IMR-90 (cell line): Measurements from ENCODE around the gene DACT2. TPM values are rescaled to one million over a fixed set of nuclear protein-coding genes. Genes with fewer than 3 reads are reported as not detected.

Source experiments
- ATAC-seq: fragments of 200-7000 bp; cut with Tn5 transposase; 2 replicates; pipeline ENCODE4 v1.9.1; 2020; ENCODE audit warnings: low read depth, mild to moderate bottlenecking, moderate library complexity
- BruUV-seq: library from RNA; stranded (reverse); fragments of 400-500 nt; replicated peaks from 2 replicates; lab custom pipeline; 2021; lab: Mats Ljungman, UMichigan
- CTCF ChIA-PET: fragments of 300-600 bp; formaldehyde crosslinking; extraction: SDS; loops from one replicate; lab custom pipeline; 2021; ENCODE audit warnings: antibody characterized with exemption; lab: Yijun Ruan, JAX
- POLR2A ChIA-PET: fragments of 300-600 bp; sonication (Branson Sonifier 250); formaldehyde crosslinking; loops from one replicate; lab custom pipeline; 2022; ENCODE audit warnings: antibody characterized with exemption; ENCODE audit not compliant: unreplicated experiment; lab: Charles Lee
- DNase-seq: peaks from one replicate; pipeline ENCODE4 v3.0.0; 2013
- H2AFZ ChIP-seq: replicated peaks from 2 replicates; pipeline ENCODE3; 2013; ENCODE audit warnings: low read length, mild to moderate bottlenecking; ENCODE audit not compliant: poor library complexity
- H2AK5ac ChIP-seq: 2 replicates; pipeline ENCODE4 v1.6.1; 2013; ENCODE audit warnings: low read depth, low read length, inconsistent platforms
- H2AK9ac ChIP-seq: replicated peaks from 2 replicates; pipeline ENCODE3; 2013; ENCODE audit warnings: mild to moderate bottlenecking, low read depth, low read length, moderate library complexity; ENCODE audit not compliant: poor library complexity
- H2BK120ac ChIP-seq: 2 replicates; pipeline ENCODE4 v1.6.1; 2013; ENCODE audit warnings: low read depth, low read length, inconsistent platforms
- H2BK15ac ChIP-seq: 3 replicates; pipeline ENCODE4 v1.6.1; 2013; ENCODE audit warnings: low read depth, low read length, inconsistent platforms
- H2BK20ac ChIP-seq: 2 replicates; pipeline ENCODE4 v1.6.1; 2013; ENCODE audit warnings: low read depth, mild to moderate bottlenecking, inconsistent platforms, low read length, moderate library complexity
- H2BK5ac ChIP-seq: 2 replicates; pipeline ENCODE4 v1.6.1; 2013; ENCODE audit warnings: mild to moderate bottlenecking, low read depth, low read length, inconsistent platforms; ENCODE audit not compliant: poor library complexity, severe bottlenecking
- H3K14ac ChIP-seq: replicated peaks from 2 replicates; pipeline ENCODE4 v1.6.1; 2013; ENCODE audit warnings: low read depth, low read length, inconsistent platforms
- H3K18ac ChIP-seq: 2 replicates; pipeline ENCODE4 v1.6.1; 2013; ENCODE audit warnings: low read depth, low read length, control low read depth
- H3K23ac ChIP-seq: 2 replicates; pipeline ENCODE4 v1.6.1; 2013; ENCODE audit warnings: low read depth, low read length, inconsistent platforms
- H3K27ac ChIP-seq: 2 replicates; pipeline ENCODE4 v1.5.1; 2013; ENCODE audit warnings: mild to moderate bottlenecking, control low read depth, low read length; ENCODE audit not compliant: insufficient read depth
- H3K27me3 ChIP-seq: 2 replicates; pipeline ENCODE4 v1.6.1; 2013; ENCODE audit warnings: low read length; ENCODE audit not compliant: control insufficient read depth, insufficient read depth
- H3K36me3 ChIP-seq: 2 replicates; pipeline ENCODE4 v1.6.1; 2013; ENCODE audit warnings: low read length, mixed read lengths; ENCODE audit not compliant: control insufficient read depth, insufficient read depth
- H3K4ac ChIP-seq: 2 replicates; pipeline ENCODE4 v1.6.1; 2013; ENCODE audit warnings: low read depth, low read length, inconsistent platforms
- H3K4me1 ChIP-seq: 2 replicates; pipeline ENCODE4 v1.6.1; 2013; ENCODE audit warnings: low read length, mixed read lengths; ENCODE audit not compliant: control insufficient read depth, insufficient read depth
- H3K4me2 ChIP-seq: 2 replicates; pipeline ENCODE4 v1.6.1; 2013; ENCODE audit warnings: low read depth, mild to moderate bottlenecking, control low read depth, low read length, moderate library complexity
- H3K4me3 ChIP-seq: 2 replicates; pipeline ENCODE4 v1.5.1; 2013; ENCODE audit warnings: low read depth, mild to moderate bottlenecking, control low read depth, low read length, moderate library complexity; ENCODE audit not compliant: insufficient read depth
- H3K56ac ChIP-seq: 2 replicates; pipeline ENCODE4 v1.6.1; 2013; ENCODE audit warnings: low read length, inconsistent platforms; ENCODE audit not compliant: insufficient read depth; ENCODE audit errors: extremely low read depth
- H3K79me1 ChIP-seq, 2 experiments: 2 replicates each; pipeline ENCODE4 v1.6.1; 2013; ENCODE audit warnings: low read length in 2 of 2, inconsistent platforms in 1 of 2, low read depth in 1 of 2
- H3K9ac ChIP-seq: 2 replicates; pipeline ENCODE4 v1.6.1; 2013; ENCODE audit warnings: low read depth, low read length, control low read depth
- H3K9me1 ChIP-seq: 2 replicates; pipeline ENCODE4 v1.6.1; 2013; ENCODE audit warnings: low read length, inconsistent platforms; ENCODE audit not compliant: insufficient read depth
- H3K9me3 ChIP-seq: 2 replicates; pipeline ENCODE4 v1.6.1; 2013; ENCODE audit warnings: low read length; ENCODE audit not compliant: control insufficient read depth, insufficient read depth
- H4K20me1 ChIP-seq: 2 replicates; pipeline ENCODE4 v1.6.1; 2013; ENCODE audit warnings: low read length, inconsistent platforms; ENCODE audit not compliant: insufficient read depth
- H4K5ac ChIP-seq: 2 replicates; pipeline ENCODE4 v1.6.1; 2013; ENCODE audit warnings: mild to moderate bottlenecking, low read depth, low read length, control low read depth
- H4K8ac ChIP-seq, 2 experiments: 2 replicates each; pipeline ENCODE4 v1.6.1; 2013; ENCODE audit warnings: low read depth in 2 of 2, low read length in 2 of 2, control low read depth in 1 of 2, inconsistent platforms in 1 of 2
- H4K91ac ChIP-seq: 2 replicates; pipeline ENCODE4 v1.6.1; 2013; ENCODE audit warnings: low read depth, low read length, inconsistent platforms; ENCODE audit not compliant: insufficient read depth
- BHLHE40 ChIP-seq: fragments of 150-350 bp; IDR thresholded peaks from 2 replicates; pipeline ENCODE4 v1.6.1; 2016; ENCODE audit warnings: mild to moderate bottlenecking, low read depth, low read length
- CEBPB ChIP-seq: IDR thresholded peaks from 2 replicates; pipeline ENCODE4 v1.6.1; 2012; ENCODE audit warnings: low read depth, low read length, improper control_type of control experiment
- CHD1 ChIP-seq: IDR thresholded peaks from 2 replicates; pipeline ENCODE4 v1.6.1; 2012; ENCODE audit warnings: low read depth, low read length, improper control_type of control experiment
- CTCF ChIP-seq: conservative IDR thresholded peaks from 2 replicates; pipeline ENCODE4 v1.5.1; 2012; ENCODE audit warnings: mild to moderate bottlenecking, low read depth, low read length, improper control_type of control experiment
- ELK1 ChIP-seq: fragments of 150-350 bp; IDR thresholded peaks from 2 replicates; pipeline ENCODE4 v1.6.1; 2016; ENCODE audit warnings: low read depth, mild to moderate bottlenecking, low read length, moderate library complexity, borderline replicate concordance
- FOS ChIP-seq: fragments of 150-350 bp; IDR thresholded peaks from 2 replicates; pipeline ENCODE4 v1.6.1; 2016; ENCODE audit warnings: low read depth, low read length
- MAFK ChIP-seq: IDR thresholded peaks from 2 replicates; pipeline ENCODE4 v1.6.1; 2012; ENCODE audit warnings: low read depth, low read length, improper control_type of control experiment
- MAZ ChIP-seq: IDR thresholded peaks from 2 replicates; pipeline ENCODE4 v1.6.1; 2012; ENCODE audit warnings: low read depth, mild to moderate bottlenecking, low read length, improper control_type of control experiment, moderate library complexity, borderline replicate concordance
- NFE2L2 ChIP-seq: fragments of 150-350 bp; IDR thresholded peaks from 2 replicates; pipeline ENCODE4 v1.6.1; 2016; ENCODE audit warnings: low read depth, mild to moderate bottlenecking, low read length
- POLR2A ChIP-seq: IDR thresholded peaks from 2 replicates; pipeline ENCODE4 v1.6.1; 2012; ENCODE audit warnings: mild to moderate bottlenecking, low read depth, low read length
- RCOR1 ChIP-seq: IDR thresholded peaks from 2 replicates; pipeline ENCODE4 v1.6.1; 2012; ENCODE audit warnings: mild to moderate bottlenecking, low read length, improper control_type of control experiment; ENCODE audit not compliant: insufficient replicate concordance
- RFX5 ChIP-seq: IDR thresholded peaks from 2 replicates; pipeline ENCODE4 v1.8.0; 2012; ENCODE audit warnings: low read depth, mild to moderate bottlenecking, low read length, moderate library complexity
- SMC3 ChIP-seq: fragments of 150-350 bp; IDR thresholded peaks from 2 replicates; pipeline ENCODE4 v1.6.1; 2016; ENCODE audit warnings: low read depth, mild to moderate bottlenecking, antibody characterized with exemption, low read length, moderate library complexity
- USF2 ChIP-seq: fragments of 150-350 bp; IDR thresholded peaks from 2 replicates; pipeline ENCODE4 v1.6.1; 2017; ENCODE audit warnings: mild to moderate bottlenecking, antibody characterized with exemption, low read length, low read depth
- WGBS, 2 experiments: methylation state at CpG; one replicate each; pipeline versions ENCODE4 v1.1.5 to v1.1.7; 2013; ENCODE audit warnings: missing lambda C conversion rate in 2 of 2; ENCODE audit not compliant: insufficient read length in 1 of 2; ENCODE audit errors: extremely low coverage in 2 of 2; 5-methylcytosine and 5-hydroxymethylcytosine counted together
- dilution Hi-C: fragments of 300-500 bp; cut with HindIII; formaldehyde crosslinking; loops from one replicate; pipeline ENCODE4 v1.14.3; 2018; ENCODE audit warnings: low sequenced_read_pairs; ENCODE audit not compliant: unreplicated experiment
- in situ Hi-C: fragments of 300-500 bp; cut with MboI; formaldehyde crosslinking; loops from 3 replicates; pipeline ENCODE4 v1.14.3; 2019; ENCODE audit warnings: low sequenced_read_pairs, inconsistent platforms, mixed read lengths
- intact Hi-C: fragments of 100-400 bp; cut with micrococcal nuclease; formaldehyde crosslinking; loops from 2 replicates; pipeline ENCODE4 v1.10.0; 2022
- polyA plus RNA-seq, 3 experiments: library from polyadenylated mRNA; depleted of rRNA; stranded (reverse); fragments of >200 nt; gene quantifications; 2 replicates each; pipeline ENCODE4 v1.2.3, GENCODE V29; 2012; ENCODE audit warnings: low replicate concordance in 1 of 3
- total RNA-seq: library from RNA; depleted of rRNA; stranded (reverse); fragments of >200 nt; gene quantifications from 2 replicates; pipeline ENCODE4 v1.2.3, GENCODE V29; 2012

DACT2 gene
- total and polyA plus RNA-seq, 2 of the 4 experiments (the other 2 are of a cell fraction) = not detected

GRCh38 chr6:168320634-168321033, 1.1 kb upstream of the DACT2 start:
- intact Hi-C loops = no loop called here

More at GRCh38 chr6:168320634-168321033, 1.1 kb upstream of the DACT2 start:
- WGBS, 2 experiments = no CpG with 5 or more reads among the region's 9 CpGs
- Histone ChIP-seq H3K14ac (no peak overlapping the region), H3K9ac (no peak overlapping the region), H3K4me2 (no peak overlapping the region), H3K4ac (no peak overlapping the region), H3K9me3 (peaks cover 14% of the 10 kb centered on the region), H3K27me3 (no peaks in the 10 kb centered on the region), H3K79me1 (no peaks in the 10 kb centered on the region), H4K8ac (no peak overlapping the region), H3K36me3 (no peaks in the 10 kb centered on the region), H2BK120ac (no peak overlapping the region), H2BK15ac (no peak overlapping the region), H3K27ac (no peak overlapping the region), H3K9me1 (no peaks in the 10 kb centered on the region), H3K18ac (no peak overlapping the region), H2BK20ac (no peak overlapping the region), H3K56ac (no peak overlapping the region), H4K20me1 (no peaks in the 10 kb centered on the region), H3K4me3 (no peak overlapping the region), H3K4me1 (no peaks in the 10 kb centered on the region), H3K23ac (no peak overlapping the region), H2AK9ac (no peak overlapping the region), H2AFZ (no peak overlapping the region), H2BK5ac (no peak overlapping the region), H4K5ac (no peak overlapping the region), H4K91ac (no peak overlapping the region), H2AK5ac (no peak overlapping the region)
- ChIA-PET CTCF (no interaction called here), POLR2A (no interaction called here)
- in situ Hi-C loops = no loop called here
- no peak for ATAC-seq
- BruUV-seq = no TSS peak
- TF ChIP-seq FOS = no peak
- no peak for TF ChIP-seq CHD1
- no peak for TF ChIP-seq RFX5
- TF ChIP-seq ELK1 = no peak
- no peak for TF ChIP-seq MAZ
- no peak for TF ChIP-seq SMC3
- no peak for TF ChIP-seq NFE2L2
- TF ChIP-seq MAFK = no peak
- TF ChIP-seq RCOR1 = no peak
- no peak for TF ChIP-seq POLR2A
- no peak for TF ChIP-seq USF2
- TF ChIP-seq BHLHE40 = no peak
- TF ChIP-seq CTCF = no peak
- TF ChIP-seq CEBPB = no peak
- DNase-seq = no peak
- dilution Hi-C loops = no loop called here
